ENCODE data around the gene PPM1L. TPM values are rescaled to one million over a fixed set of nuclear protein-coding genes. Genes with fewer than 3 reads are reported as not detected.
"Not testable (repeated sequence)": the region's sequence is repeated elsewhere in the genome, so short reads cannot be mapped to it uniquely, and the experiment has no call there.

PPM1L gene
- total RNA-seq, 4 donors from 2014 or later = 31.5 to 40.2 (median 34.0) TPM

- no peaks in the 10 kb centered on the region for H3K9me3 ChIP-seq
- H3K36me3 ChIP-seq = no peaks in the 10 kb centered on the region
- no peak for DNase-seq (ENCODE audit: low spot score in 2 of 2)
- TF ChIP-seq, protein P1, sequence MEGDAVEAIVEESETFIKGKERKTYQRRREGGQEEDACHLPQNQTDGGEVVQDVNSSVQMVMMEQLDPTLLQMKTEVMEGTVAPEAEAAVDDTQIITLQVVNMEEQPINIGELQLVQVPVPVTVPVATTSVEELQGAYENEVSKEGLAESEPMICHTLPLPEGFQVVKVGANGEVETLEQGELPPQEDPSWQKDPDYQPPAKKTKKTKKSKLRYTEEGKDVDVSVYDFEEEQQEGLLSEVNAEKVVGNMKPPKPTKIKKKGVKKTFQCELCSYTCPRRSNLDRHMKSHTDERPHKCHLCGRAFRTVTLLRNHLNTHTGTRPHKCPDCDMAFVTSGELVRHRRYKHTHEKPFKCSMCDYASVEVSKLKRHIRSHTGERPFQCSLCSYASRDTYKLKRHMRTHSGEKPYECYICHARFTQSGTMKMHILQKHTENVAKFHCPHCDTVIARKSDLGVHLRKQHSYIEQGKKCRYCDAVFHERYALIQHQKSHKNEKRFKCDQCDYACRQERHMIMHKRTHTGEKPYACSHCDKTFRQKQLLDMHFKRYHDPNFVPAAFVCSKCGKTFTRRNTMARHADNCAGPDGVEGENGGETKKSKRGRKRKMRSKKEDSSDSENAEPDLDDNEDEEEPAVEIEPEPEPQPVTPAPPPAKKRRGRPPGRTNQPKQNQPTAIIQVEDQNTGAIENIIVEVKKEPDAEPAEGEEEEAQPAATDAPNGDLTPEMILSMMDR (IDR thresholded peaks at IDR 0.05) = no peak
- TF ChIP-seq POLR2A (IDR thresholded peaks at IDR 0.05) = no peak
- TF ChIP-seq EP300 (IDR thresholded peaks at IDR 0.05) = no peak
- no peak for TF ChIP-seq POLR2AphosphoS5 (IDR thresholded peaks at IDR 0.05)
- H3K27me3 ChIP-seq = no peaks in the 10 kb centered on the region
- no peak overlapping the region for H3K27ac ChIP-seq
- H3K4me1 ChIP-seq = no peaks in the 10 kb centered on the region
- WGBS = 91% methylated on average over 6 of the region's 6 CpGs
- no peak overlapping the region for H3K4me3 ChIP-seq
Observed at GRCh38 chr3:161026612-161027510, 270.8 kb downstream of the PPM1L start.

DNA sequence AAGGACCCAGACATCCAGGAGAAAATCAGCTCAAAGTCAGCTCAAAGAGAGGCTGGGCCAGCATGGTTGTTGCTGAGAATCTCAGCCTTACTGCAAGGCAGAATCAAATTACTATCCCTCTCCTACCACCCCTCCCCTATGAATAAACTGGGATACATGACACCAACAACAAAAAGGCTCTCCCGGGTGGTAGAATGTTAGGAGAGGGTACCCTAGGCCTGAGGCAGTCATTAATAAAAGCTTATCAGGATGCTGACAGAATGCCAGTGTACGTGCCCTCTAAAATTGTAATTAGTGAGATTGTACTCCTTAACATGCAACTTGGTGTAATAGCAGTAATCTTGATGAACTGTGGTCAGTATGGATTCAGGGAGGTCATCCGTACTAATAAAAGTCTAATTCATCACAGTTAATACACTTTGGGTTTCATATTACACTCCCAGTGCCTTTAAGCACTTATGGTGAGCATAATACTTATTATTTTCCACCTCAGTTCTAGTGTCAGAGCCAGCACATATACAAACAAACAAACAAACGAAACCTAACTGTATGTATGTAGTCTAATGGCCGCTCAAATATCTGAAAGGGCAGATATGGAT, 272.6 kb downstream of the PPM1L start:
- H3K9me3 ChIP-seq = no peaks in the 10 kb centered on the region
- H3K27ac ChIP-seq = no peak overlapping the region
- H3K36me3 ChIP-seq = no peaks in the 10 kb centered on the region
- DNase-seq (ENCODE audit: low spot score in 2 of 2) = no peak
- H3K4me3 ChIP-seq = no peak overlapping the region
- WGBS = 90% methylated on average over 5 of the region's 5 CpGs
- TF ChIP-seq EP300 (IDR thresholded peaks at IDR 0.05) (no peak), POLR2AphosphoS5 (IDR thresholded peaks at IDR 0.05) (no peak), POLR2A (IDR thresholded peaks at IDR 0.05) (no peak)
- TF ChIP-seq, protein P1 (IDR thresholded peaks at IDR 0.05) = no peak
- H3K4me1 ChIP-seq = no peaks in the 10 kb centered on the region
- no peaks in the 10 kb centered on the region for H3K27me3 ChIP-seq

DNA sequence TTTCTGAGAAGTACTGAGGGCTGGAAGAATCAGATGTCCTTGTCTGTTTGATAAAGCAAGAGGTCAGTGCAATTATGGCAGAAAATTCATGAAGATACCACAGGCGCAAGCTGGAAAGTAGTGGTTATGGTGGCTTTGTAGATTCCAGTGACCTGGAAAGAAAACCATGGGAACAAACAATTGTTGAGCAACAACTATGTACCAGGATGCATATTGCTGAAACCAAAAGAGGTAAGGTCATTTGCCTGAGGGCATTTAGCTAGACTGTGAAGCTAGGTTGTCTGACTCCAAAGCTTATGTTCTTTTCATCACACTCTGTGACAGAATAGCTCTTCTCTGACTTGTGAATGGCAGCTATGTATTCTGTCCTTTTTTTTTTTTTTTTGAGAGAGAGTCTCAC, 275.1 kb downstream of the PPM1L start:
- Histone ChIP-seq H3K27me3 (no peaks in the 10 kb centered on the region), H3K36me3 (no peaks in the 10 kb centered on the region), H3K4me3 (no peak overlapping the region), H3K4me1 (no peaks in the 10 kb centered on the region), H3K27ac (no peak overlapping the region), H3K9me3 (no peaks in the 10 kb centered on the region)
- WGBS = 91% methylated on average over 1 of the region's 1 CpG
- TF ChIP-seq POLR2A (IDR thresholded peaks at IDR 0.05) (no peak), POLR2AphosphoS5 (IDR thresholded peaks at IDR 0.05) (no peak), EP300 (IDR thresholded peaks at IDR 0.05) (no peak)
- TF ChIP-seq, protein P1 (IDR thresholded peaks at IDR 0.05) = no peak
- DNase-seq (ENCODE audit: low spot score in 2 of 2) = no peak

DNA sequence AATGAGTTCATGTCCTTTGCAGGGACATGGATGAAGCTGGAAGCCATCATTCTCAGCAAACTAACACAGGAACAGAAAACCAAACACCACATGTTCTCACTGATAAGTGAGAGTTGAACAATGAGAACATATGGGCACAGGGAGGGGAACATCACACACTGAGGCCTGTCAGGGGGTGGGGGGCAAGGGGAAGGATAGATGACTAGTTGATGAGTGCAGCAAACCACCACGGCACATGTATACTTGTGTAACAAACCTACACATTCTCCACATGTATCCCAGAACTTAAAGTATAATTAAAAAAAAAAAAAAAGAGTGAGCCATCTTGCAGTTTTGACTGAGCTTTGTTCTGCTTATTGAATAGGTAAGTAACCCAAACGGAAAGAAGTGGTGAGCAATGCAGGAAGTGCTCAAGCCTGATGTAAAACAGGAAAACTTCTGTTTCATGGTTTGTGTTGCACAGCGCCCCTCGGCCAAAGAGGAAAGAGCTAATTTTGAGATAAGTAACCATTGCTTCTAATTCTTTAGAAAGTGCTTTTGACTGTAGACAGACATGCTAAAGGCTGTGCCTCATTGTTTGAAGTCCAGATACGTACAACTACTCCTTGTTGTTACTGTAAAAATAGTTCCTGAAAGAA, 279.0 kb downstream of the PPM1L start:
- H3K27ac ChIP-seq; H3K9me3 ChIP-seq; H3K4me3 ChIP-seq; H3K27me3 ChIP-seq; H3K4me1 ChIP-seq; DNase-seq (ENCODE audit: low spot score in 2 of 2); H3K36me3 ChIP-seq: not testable (repeated sequence)
- 62% methylated on average over 5 of the region's 5 CpGs for WGBS

DNA sequence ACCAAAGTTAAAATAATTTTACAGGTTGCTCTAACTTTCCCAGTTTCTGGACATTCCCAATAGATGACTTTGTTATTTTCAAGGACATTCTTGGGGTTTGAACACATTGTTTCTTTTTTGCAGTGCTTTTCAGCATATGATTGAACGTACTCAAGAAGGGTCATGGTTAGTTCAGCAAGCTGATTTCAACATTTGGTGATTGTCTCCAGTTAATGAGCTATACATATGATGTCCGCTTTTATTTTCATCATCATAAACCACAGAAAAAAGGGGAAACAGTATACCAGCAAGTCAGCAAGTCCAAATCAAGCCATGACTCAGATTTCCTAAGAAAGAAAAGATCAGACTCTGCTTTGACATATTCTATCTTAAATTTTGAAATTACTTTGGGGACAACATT, 279.7 kb downstream of the PPM1L start:
- no peak for TF ChIP-seq EP300 (IDR thresholded peaks at IDR 0.05)
- TF ChIP-seq, protein P1 (IDR thresholded peaks at IDR 0.05) = no peak
- no peak for TF ChIP-seq POLR2AphosphoS5 (IDR thresholded peaks at IDR 0.05)
- TF ChIP-seq POLR2A (IDR thresholded peaks at IDR 0.05) = no peak
- 64% methylated on average over 2 of the region's 2 CpGs for WGBS
- H3K9me3 ChIP-seq = no peaks in the 10 kb centered on the region
- no peaks in the 10 kb centered on the region for H3K4me1 ChIP-seq
- no peaks in the 10 kb centered on the region for H3K27me3 ChIP-seq
- H3K27ac ChIP-seq = no peak overlapping the region
- no peak overlapping the region for H3K4me3 ChIP-seq
- DNase-seq (ENCODE audit: low spot score in 2 of 2) = no peak
- H3K36me3 ChIP-seq = no peaks in the 10 kb centered on the region

Measured in suprapubic skin (tissue), 4 donors.